GM08714 (cell line): Measurements from ENCODE around the gene ACADSB.

ENCODE experiments used
- H3K4me3 ChIP-seq: fragments of 200-500 bp; sonication (Bioruptor generic); 2 replicates; pipeline ENCODE4 v1.5.1; 2014; ENCODE audit warnings: mild to moderate bottlenecking, low read length, inconsistent platforms
- ZNF274 ChIP-seq: IDR thresholded peaks from 2 replicates; pipeline ENCODE4 v1.6.1; 2012; ENCODE audit warnings: mild to moderate bottlenecking, low read depth, low read length

ACADSB gene

DNA sequence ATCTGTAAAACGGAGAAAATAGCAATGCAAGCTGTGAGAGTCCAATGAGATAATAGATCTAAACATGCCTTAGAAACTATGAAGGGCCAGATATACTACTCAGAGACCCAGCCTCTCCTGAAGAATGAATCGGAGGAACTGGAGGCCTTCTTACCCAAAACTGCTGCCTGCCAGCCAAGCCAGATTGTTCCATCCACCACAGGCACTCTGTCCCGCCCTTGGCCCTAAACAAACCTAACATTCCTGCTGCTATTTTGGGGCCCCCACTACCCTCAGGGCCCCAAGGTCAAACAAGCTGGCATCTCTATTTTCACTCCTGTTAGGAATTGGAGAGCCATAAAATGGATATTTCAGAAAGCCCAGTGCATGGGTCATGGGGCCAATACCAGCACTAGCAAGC is 79.0 kb downstream of the ACADSB start:
- TF ChIP-seq ZNF274 = no peak
- H3K4me3 ChIP-seq = no peak overlapping the region

DNA sequence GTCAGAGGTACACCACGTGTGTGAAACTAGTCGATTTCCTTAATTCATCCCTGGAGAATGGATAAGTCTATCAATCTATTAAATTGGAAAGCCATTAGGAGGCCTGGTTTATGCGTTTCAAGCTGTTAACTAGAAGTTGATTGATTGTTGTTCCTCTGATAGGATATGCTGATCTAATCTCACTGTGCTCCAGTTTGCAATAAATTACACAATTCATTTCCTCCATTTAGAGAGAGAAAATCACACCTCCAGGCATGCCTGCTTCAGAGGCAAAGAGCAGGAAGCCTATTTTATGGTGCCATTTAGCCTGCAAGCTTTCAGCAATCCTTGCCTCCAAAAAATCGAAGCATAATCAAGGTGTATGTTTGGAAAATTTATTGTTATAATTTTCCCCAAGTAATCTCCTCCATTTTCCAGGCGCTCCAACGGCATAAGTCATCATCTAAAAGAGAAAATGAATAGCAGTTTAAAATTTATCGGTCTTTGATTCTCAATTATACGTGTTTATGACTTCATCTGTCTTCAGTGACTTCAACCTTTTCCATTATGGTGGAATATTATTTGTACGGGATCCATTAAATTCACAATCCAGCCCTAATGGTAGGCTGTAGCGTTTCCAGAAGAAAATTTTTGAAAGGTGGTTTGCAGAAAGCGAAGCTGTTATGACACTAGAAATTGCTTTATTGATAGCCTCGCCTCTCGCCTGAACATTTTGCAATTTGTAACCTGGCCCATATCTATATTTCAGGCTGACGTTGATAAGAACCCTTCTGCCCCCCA is 84.0 kb downstream of the ACADSB start:
- no peak for TF ChIP-seq ZNF274

DNA sequence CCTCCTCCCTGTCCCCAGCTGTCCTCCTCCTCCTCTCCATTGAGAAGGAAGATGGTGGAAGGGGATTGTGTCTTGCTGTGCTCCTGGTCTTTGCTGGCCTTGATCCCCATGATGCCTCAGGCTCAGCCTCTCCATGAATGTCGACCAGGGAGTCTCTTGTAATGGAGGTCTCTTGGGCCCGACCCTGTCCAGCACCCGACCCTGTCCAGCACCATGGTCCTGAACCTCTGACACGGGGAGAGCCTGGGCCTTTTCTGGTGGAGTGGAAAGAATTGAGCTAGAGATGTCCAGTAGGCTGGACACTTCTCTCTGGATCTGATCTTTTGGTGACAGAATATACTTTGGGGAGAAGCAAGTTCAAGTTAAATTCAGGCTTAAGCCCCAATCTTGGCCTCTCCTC is 84.7 kb downstream of the ACADSB start:
- H3K4me3 ChIP-seq = no peak overlapping the region
- no peak for TF ChIP-seq ZNF274

More for the DNA sequence above, 84.0 kb downstream of the ACADSB start:
- H3K4me3 ChIP-seq = no peak overlapping the region

DNA sequence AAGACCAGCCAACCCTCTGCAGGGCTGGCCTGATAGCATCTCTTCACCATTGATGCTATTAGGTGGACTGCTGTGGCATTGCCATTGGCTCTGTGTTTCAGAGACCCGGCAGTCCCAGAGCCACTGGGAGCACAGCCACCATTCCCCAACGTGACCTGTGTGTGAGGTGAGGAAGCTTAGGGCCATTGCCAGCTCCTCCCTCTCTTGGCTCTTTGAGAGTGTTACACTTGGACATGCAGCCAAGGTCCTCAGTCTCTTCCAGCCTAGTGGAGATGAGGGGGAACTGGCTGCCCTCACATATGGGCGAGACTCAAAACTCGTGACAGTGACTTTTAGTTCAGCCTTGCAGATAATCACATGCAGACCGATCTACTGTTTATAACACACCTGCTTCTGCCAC is 87.6 kb downstream of the ACADSB start:
- no peak for TF ChIP-seq ZNF274
- no peak overlapping the region for H3K4me3 ChIP-seq

DNA sequence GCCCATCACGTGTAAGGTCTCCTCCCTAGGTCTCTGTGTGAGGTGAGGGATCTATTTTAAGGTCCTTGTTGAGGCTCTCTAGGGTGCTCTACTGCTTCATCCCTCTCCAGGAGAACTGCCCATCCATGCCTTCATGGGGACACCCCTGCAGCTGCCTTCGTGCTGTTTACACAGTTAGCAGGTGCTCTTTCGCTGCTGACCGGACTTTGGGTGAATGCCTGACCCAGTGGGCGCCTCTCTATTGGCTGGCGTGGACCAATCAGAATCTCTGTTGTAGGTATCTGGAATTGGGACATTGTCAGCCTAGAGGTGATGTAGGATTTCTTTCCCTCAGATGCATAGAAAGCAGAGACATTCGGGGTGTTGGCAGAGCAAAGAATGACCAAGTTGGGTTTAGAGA is 88.2 kb downstream of the ACADSB start:
- TF ChIP-seq ZNF274 = no peak
- no peak overlapping the region for H3K4me3 ChIP-seq

DNA sequence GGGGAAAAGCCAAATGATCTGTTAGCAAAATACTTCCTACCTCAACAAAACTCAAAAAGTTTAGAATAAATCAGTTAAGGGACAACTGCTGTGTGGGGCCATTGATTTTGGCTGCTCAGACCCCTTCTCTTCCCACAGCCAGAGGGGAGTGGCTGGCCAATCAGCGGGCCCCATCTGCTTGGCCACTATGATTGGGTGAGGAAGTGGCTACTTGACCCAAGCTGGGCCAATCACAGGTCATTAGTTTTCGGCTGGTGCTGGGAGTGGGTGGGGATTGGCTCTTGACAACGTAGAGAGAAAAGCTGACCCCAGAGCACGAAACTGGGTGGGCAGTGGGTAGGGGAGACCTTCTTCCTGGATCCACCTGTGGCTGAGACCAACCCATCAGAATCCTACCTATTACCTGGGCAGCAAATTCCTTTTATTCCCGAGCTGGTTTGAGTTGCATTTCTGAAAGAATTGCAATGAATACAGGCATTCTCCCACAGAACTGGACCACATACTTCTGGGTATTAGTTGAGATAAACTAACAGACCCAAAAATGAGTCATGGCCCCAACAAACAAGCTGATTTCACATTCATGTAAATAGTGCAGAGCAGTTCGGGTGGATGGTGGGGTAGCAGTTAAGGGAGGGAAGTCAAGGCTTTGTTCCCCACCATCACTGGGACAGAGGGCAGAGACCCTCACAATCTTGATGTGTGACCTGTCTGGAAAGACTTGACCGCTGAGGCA is 91.4 kb downstream of the ACADSB start:
- no peak for TF ChIP-seq ZNF274
- H3K4me3 ChIP-seq = no peak overlapping the region

DNA sequence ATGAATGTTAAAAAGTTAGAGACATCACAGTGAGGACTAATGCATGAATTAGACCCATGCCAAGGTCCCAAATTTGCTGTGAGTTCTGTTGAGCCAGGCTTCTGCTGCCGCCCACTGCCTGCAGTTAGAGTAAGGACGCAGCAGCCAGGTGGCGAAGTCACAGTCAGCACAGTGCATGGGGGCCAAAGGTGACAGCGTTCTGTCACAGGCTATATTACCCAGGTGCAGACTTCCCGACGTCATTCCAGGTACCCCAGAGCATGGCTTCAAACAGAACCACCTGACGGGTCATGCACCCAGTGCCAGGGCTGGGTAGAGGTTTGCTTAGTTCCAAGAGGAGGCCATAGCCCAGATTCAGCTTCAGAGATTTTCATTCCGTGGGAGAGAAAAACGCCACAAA is 93.1 kb downstream of the ACADSB start:
- no peak for TF ChIP-seq ZNF274
- no peak overlapping the region for H3K4me3 ChIP-seq

DNA sequence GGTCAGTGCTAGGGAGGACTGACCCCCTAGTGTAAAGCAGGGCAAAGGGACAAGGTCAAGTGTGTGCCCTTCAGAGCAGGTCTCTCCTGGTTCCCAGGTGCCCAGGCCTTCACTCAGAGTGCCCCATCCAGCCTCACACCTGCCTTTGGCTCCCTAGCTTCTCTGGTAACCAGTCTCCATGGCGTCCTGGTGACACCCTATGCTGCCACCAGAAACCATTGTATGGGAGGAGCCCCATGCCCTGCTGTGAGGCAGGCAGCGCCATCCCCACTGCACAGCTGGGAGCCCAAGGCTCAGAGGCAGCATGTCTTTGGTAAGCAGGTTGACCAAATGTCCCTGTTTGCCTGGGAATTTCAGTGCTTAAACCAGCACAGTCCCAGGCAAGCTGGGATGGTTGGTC is 93.9 kb downstream of the ACADSB start:
- no peak overlapping the region for H3K4me3 ChIP-seq
- no peak for TF ChIP-seq ZNF274

DNA sequence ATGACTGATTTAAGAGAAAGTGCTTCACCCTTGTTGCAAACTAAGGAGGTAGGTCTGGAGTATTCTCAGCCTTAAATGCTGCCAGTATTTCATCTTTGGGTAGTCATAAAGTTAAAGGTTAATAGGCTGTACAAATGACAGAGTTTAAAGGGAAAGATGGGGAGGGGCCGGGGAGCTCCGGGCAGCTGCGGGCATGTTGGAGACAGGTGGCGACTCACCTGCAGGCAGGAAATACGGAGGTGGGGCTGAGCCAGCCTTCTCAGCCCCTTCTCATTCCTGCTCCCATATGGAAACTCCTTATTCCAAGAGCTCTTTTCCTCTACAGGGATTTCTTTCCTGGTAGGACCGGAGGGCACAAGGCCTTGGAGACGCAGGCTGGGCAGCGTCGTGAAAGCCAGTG is 95.1 kb downstream of the ACADSB start:
- TF ChIP-seq ZNF274 = no peak
- no peak overlapping the region for H3K4me3 ChIP-seq
